Choroid plexus epithelial cell (primary cell): ENCODE data around the gene EIF2B4.

Experiments used
- DNase-seq: peaks from one replicate; pipeline ENCODE4 v3.0.0-alpha.2; 2010; ENCODE audit warnings: low read depth
- H3K4me3 ChIP-seq: 2 replicates; pipeline ENCODE4 v1.5.1; 2011; ENCODE audit warnings: low read depth, mild to moderate bottlenecking, control low read depth, low read length, moderate library complexity
- CTCF ChIP-seq: conservative IDR thresholded peaks from 2 replicates; pipeline ENCODE4 v1.5.1; 2011; ENCODE audit warnings: low read depth, mild to moderate bottlenecking, control low read depth, inconsistent platforms, low read length, moderate library complexity

The EIF2B4 gene

GRCh38 chr2:27316655-27317412 lies 53.3 kb downstream of the EIF2B4 start:
- no peak for DNase-seq
- no peak for TF ChIP-seq CTCF
- H3K4me3 ChIP-seq, result no peak overlapping the region

DNA sequence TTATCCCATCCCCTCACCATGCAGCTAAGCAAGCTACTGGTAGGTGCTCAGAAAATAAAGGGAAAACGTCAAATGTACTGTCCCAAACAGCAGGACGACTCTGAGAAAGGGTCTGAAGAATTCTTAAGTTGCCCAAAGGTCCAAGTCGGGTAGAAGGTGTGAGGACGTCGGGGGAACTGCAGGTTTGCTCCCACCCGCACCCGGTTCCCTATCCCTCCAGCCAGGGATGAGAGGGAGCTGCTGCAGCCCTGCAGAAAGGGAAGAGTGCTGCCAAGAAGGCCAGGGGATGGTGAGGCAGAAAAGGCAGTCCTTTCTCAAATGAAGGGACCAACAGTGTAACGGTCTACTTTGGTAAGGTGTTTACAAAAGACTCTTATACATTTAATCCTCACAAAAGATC lies 55.0 kb downstream of the EIF2B4 start:
- TF ChIP-seq CTCF, result no peak
- no peak for DNase-seq
- no peak overlapping the region for H3K4me3 ChIP-seq

- no peak overlapping the region for H3K4me3 ChIP-seq
- no peak for DNase-seq
- no peak for TF ChIP-seq CTCF
Measured at GRCh38 chr2:27314709-27315108, 55.4 kb downstream of the EIF2B4 start.
